Astrocyte of the spinal cord (primary cell): Measurements from ENCODE around the gene PRL.
A peak's percentile ranks its signal among the peaks of the same experiment; 100 is the strongest.

Source experiments
- DNase-seq: peaks from one replicate; pipeline ENCODE4 v3.0.0; 2011; ENCODE audit warnings: low read depth, low spot score
- H3K4me3 ChIP-seq: 2 replicates; pipeline ENCODE4 v1.5.1; 2011; ENCODE audit warnings: low read depth, mild to moderate bottlenecking, low read length, moderate library complexity
- in situ Hi-C: cut with HindIII; loops from 2 replicates; pipeline ENCODE4 v1.10.0; 2017; ENCODE audit warnings: low sequenced_read_pairs
- TF ChIP-seq, protein P1 (sequence below): IDR thresholded peaks from 2 replicates; pipeline ENCODE4 v1.5.1; 2012; ENCODE audit warnings: low read depth, mild to moderate bottlenecking, low read length, inconsistent platforms

Gene PRL

DNA sequence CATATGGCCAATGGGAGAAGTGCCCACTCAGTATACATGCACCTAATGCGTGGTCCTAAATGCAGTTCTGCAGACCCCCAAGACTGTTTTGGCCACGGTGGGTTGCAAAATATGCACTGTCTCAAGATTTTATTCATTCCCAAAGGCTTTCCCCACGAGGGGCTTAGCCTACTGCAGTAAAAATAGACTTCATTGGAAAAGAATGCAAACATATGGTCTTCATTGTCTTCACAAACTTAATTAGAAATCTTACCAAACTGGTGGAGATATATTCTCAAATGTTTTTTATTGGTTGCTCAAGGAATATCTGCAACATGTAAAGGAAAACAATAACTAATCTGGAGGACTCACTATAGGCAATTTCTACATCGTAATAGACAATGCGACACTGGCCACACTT is 31.6 kb upstream of the PRL start:
- TF ChIP-seq, protein P1, sequence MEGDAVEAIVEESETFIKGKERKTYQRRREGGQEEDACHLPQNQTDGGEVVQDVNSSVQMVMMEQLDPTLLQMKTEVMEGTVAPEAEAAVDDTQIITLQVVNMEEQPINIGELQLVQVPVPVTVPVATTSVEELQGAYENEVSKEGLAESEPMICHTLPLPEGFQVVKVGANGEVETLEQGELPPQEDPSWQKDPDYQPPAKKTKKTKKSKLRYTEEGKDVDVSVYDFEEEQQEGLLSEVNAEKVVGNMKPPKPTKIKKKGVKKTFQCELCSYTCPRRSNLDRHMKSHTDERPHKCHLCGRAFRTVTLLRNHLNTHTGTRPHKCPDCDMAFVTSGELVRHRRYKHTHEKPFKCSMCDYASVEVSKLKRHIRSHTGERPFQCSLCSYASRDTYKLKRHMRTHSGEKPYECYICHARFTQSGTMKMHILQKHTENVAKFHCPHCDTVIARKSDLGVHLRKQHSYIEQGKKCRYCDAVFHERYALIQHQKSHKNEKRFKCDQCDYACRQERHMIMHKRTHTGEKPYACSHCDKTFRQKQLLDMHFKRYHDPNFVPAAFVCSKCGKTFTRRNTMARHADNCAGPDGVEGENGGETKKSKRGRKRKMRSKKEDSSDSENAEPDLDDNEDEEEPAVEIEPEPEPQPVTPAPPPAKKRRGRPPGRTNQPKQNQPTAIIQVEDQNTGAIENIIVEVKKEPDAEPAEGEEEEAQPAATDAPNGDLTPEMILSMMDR: no peak
- no peak overlapping the region for H3K4me3 ChIP-seq
- in situ Hi-C loops: no loop called here
- DNase-seq: no peak

DNA sequence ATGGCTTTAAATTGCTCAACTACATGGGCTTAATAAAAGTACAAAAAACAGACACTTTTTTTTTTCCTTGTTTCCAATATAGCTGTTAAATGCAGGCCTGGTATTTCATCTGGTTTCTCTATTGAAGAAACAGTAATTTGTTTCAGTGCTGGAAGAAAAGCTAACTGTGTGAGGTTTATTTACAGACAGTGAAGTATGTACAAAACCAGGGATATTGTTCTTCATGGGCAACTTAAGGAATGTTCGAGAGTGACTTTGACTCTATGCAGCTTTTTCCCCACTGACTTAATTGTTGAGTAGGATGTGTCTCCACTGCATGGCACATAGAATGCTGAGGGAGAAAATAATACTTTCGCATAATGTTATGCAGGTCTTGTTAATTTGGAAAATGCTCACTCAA is 31.0 kb upstream of the PRL start:
- DNase-seq: no peak
- TF ChIP-seq, protein P1: no peak
- H3K4me3 ChIP-seq: no peak overlapping the region
- in situ Hi-C loops: no loop called here

DNA sequence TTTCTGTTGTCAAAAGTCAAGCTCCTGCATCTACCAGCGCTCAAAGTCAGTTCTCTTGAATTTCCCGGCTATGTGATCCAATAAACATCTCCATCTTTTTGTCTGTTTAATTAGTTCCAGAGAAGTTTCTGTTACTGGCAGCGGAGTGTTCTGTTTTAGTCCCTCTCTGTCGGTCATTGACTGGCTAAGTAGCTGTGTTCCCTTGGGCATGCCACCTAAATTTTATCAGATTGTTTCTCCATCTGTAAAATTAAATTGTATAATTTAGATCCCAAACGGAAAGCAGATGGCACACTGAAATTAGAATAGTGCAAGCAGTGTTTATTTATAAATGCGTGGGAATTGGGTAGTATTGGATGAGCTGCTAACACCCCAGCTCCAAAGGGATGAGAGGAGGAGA is 29.7 kb upstream of the PRL start:
- no peak overlapping the region for H3K4me3 ChIP-seq
- in situ Hi-C loops: no loop called here
- TF ChIP-seq, protein P1: no peak
- DNase-seq: no peak

DNA sequence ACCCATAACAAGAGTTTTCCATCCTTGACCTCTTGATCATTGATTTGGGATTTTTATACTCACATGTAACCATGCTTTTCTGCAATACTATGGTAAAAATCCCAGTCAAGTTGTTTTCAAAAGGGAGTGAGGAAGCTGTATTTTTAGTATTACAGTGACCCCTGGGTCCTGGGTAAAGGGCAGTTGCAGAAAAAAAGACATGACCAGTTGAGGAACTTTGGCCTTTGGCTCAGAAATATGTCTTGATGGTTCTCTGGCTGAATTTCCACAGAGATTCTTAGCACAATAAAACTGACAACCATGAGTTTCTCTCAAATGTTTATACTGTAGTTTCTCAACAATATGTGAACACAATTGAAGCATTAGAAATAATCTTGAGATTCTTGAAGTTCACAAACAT is 28.6 kb upstream of the PRL start:
- TF ChIP-seq, protein P1: no peak
- H3K4me3 ChIP-seq: no peak overlapping the region
- in situ Hi-C loops: no loop called here
- DNase-seq: no peak

DNA sequence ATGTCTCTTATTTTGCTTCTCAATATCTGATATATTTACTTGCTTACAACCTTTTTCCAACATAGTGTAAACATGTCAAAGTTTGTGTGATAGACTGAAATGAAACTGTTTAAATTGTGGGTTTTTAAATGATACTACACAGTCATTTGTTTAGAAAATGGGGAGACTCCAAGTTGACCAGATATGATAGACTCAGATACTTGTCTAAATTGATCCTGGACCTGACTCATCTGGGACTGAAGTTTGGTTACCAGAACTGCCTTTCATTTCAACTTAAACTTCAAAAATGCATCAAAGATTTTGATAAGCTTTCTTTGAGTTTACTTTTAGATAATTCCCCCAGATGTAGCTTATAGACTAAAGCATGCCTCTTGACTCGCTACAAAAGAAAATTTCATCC is 27.0 kb upstream of the PRL start:
- in situ Hi-C loops: no loop called here
- H3K4me3 ChIP-seq: no peak overlapping the region
- TF ChIP-seq, protein P1: no peak
- no peak for DNase-seq

DNA sequence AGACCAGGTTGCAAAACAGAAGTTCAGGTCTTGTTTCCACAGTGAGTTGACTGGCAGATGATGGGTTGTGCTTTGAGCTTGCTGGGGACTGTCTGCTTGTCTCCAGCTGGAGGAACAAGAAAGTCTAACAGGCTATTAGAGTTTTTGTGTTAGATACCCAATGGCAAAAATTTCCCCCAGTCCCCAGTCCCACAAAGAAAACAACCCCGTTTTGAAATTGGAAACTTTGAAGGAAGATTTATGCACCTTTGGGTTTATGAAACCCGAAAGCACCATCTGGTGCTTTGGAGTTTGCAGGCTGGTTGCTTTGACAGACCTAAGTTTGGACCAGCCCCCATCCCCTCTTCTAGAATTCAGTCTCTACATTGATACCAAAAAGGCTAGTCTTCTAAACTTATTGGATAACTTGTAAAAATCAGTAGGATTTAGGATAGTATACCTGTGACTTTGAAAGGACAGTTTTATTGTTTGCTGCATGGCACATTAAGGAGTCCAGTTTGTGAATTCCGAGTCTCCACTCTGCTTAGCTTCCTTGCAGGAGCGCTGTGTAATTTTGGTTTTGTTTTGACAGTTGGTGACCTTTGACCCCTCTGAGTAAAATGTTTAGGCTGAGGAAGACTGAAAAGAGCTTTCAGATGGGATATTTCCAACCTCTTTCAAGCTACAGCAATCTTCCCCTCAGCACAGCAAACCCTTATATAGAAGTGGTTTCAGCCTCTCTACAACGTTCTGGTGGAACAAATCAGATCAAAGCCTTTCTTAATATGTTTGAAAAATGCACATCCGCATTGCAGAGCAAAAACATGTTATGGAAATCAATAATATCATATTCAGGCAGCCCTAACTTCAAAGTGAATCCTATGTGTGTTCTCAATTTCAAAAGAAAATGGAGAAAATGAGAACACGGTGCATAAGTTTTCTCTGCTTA is 25.5 kb upstream of the PRL start:
- no peak overlapping the region for H3K4me3 ChIP-seq
- TF ChIP-seq, protein P1: no peak
- peak; percentile 47 for DNase-seq
- in situ Hi-C loops: no loop called here
